Occipital lobe (tissue), 2 donors: ENCODE measurements around the gene MAST4. TPM values are rescaled to one million over a fixed set of nuclear protein-coding genes. Genes with fewer than 3 reads are reported as not detected.

Experiments used
- DNase-seq: peaks from one replicate; lab custom pipeline; 2025; lab: John Stamatoyannopoulos, UW
- total RNA-seq: library from RNA; depleted of rRNA; stranded (reverse); fragments of >200 nt; gene quantifications from one replicate; pipeline ENCODE4 v1.2.3, GENCODE V29; 2014

Gene MAST4
- total RNA-seq, 1 donor from 2014 or later = 13.6 TPM

- no peak for DNase-seq
These were observed 245.1 kb downstream of the MAST4 start for GRCh38 chr5:66841264-66841663.

GRCh38 chr5:66842540-66842939 lies 246.3 kb downstream of the MAST4 start:
- no peak for DNase-seq

- DNase-seq = no peak
These were observed 246.9 kb downstream of the MAST4 start for GRCh38 chr5:66843065-66843464.

GRCh38 chr5:66848749-66849641 lies 252.8 kb downstream of the MAST4 start:
- no peak for DNase-seq

GRCh38 chr5:66849803-66850202 lies 253.6 kb downstream of the MAST4 start:
- DNase-seq = no peak

GRCh38 chr5:66850354-66851075 lies 254.3 kb downstream of the MAST4 start:
- no peak for DNase-seq

GRCh38 chr5:66851306-66851705 lies 255.1 kb downstream of the MAST4 start:
- DNase-seq = no peak

- no peak for DNase-seq
These were observed 258.2 kb downstream of the MAST4 start for GRCh38 chr5:66854416-66854815.

GRCh38 chr5:66856041-66856805 lies 260.0 kb downstream of the MAST4 start:
- DNase-seq = no peak

GRCh38 chr5:66859526-66859925 lies 263.3 kb downstream of the MAST4 start:
- DNase-seq = no peak

GRCh38 chr5:66860199-66860975 lies 264.2 kb downstream of the MAST4 start:
- DNase-seq = no peak

GRCh38 chr5:66861402-66861801 lies 265.2 kb downstream of the MAST4 start:
- DNase-seq = no peak

- DNase-seq = no peak
These were observed 265.8 kb downstream of the MAST4 start for GRCh38 chr5:66862020-66862419.

GRCh38 chr5:66863243-66864170 lies 267.3 kb downstream of the MAST4 start:
- DNase-seq = no peak

GRCh38 chr5:66864240-66864884 lies 268.2 kb downstream of the MAST4 start:
- no peak for DNase-seq

GRCh38 chr5:66867618-66868322 lies 271.6 kb downstream of the MAST4 start:
- DNase-seq = no peak

GRCh38 chr5:66869347-66869746 lies 273.2 kb downstream of the MAST4 start:
- no peak for DNase-seq

- no peak for DNase-seq
These were observed 274.5 kb downstream of the MAST4 start for GRCh38 chr5:66870708-66871107.

- no peak for DNase-seq
These were observed 275.5 kb downstream of the MAST4 start for GRCh38 chr5:66871651-66872050.
